D721Med (cell line): ENCODE data around the gene BCAR3.

Experiments used
- DNase-seq: peaks from one replicate; pipeline ENCODE4 v3.0.0; 2011; ENCODE audit warnings: low spot score; ENCODE audit not compliant: insufficient read length
- FAIRE-seq: peaks from 2 replicates; lab custom pipeline; 2011; peaks lifted over from hg19 to GRCh38; lab: Jason Lieb, UNC
- CTCF ChIP-seq: IDR thresholded peaks from 2 replicates; pipeline ENCODE4 v1.5.1; 2012; ENCODE audit warnings: mild to moderate bottlenecking, control low read depth; ENCODE audit not compliant: insufficient read depth; ENCODE audit errors: missing control alignments

BCAR3 gene

DNA sequence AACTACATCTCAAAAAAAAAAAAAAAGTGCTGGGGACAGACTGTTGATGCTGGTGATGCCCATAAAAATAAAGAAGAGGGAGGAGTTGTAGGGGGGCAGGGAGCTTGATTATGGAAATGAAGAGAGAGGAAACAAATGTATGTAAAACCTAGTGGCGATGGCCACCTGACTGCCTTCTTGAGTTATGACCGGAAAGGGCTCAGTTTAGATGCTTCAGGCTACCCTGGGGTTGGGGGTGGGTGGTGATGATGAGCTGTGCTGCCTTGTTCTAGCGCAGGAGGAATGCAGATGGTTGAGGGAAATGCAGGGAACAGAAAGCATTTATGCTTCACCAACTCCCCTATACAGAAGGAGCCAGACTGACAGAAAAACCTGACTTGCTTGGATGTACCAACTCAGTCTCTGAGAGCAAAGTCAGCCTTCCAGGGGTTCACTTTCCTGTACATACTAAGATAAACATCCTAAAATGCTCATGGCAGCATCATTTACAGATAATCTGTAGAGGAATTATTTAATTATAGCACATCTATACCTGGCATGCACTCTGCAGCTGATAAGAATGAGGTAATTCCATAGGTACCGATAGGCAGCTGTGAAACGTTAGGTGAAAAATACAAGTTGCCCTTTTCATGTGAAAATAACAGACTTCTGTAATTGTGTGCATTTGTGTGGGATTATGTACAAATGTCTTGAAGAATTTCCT is 8.0 kb upstream of the BCAR3 start:
- DNase-seq (no peak), FAIRE-seq (no peak)
- TF ChIP-seq CTCF: no peak

DNA sequence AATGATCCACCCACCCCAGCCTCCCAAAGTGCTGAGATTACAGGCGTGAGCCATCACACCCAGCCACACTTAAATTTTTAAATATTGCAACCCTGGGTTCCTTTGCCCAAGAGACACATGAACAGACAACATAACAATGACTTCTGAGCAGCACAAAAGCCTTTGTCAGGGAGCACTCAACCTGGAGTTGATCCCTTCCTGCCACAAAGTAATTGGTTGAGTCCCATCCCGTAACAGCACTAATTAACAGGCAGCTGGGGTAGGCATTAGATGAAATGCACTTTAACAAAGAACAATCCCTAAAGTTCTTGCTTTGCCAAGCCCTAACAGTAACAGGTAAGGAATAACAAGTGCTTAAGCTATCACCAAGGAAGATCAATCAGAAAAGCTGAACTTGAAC is 5.9 kb upstream of the BCAR3 start:
- no peak for FAIRE-seq
- TF ChIP-seq CTCF: no peak
- no peak for DNase-seq

GRCh38 chr1:93686504-93687250 is 5.0 kb upstream of the BCAR3 start:
- no peak for TF ChIP-seq CTCF
- no peak for FAIRE-seq
- DNase-seq: no peak

DNA sequence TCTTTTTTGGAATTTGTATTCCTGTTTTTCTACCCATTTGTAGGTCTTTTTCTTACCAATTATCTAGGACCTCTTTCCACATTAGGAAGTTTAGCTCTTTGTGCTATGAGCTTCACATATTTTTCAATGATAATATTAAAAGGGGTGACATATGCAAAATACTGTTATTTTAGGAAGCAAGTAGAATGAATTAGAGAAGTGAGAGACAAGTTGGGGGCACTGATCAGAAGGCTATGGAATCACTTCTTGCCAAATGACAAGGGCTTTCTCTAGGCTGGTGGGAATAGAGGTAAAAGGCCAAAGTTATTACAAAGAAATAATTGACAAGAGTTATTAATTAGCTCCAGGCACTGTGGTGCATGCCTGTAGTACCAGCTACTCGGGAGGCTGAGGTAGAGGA is 4.3 kb upstream of the BCAR3 start:
- DNase-seq: no peak
- TF ChIP-seq CTCF: no peak
- FAIRE-seq: no peak

GRCh38 chr1:93683234-93683633 is 1.6 kb upstream of the BCAR3 start:
- no peak for TF ChIP-seq CTCF
- no peak for DNase-seq
- no peak for FAIRE-seq

GRCh38 chr1:93681989-93682412 is 364 bp upstream of the BCAR3 start:
- no peak for TF ChIP-seq CTCF
- FAIRE-seq: no peak
- DNase-seq: no peak
